MM.1S (cell line): ENCODE results near the gene BAIAP3.

Experiments
- DNase-seq: peaks from one replicate; pipeline ENCODE4 v3.0.0-alpha.2; 2015
- H2AFZ ChIP-seq: fragments of 300-600 bp; sonication (generic); 2 replicates; pipeline ENCODE4 v1.6.0; 2016; ENCODE audit warnings: antibody characterized with exemption, low read length
- H3F3A ChIP-seq: fragments of 300-600 bp; sonication (generic); 2 replicates; pipeline ENCODE4 v1.6.1; 2016; ENCODE audit warnings: mild to moderate bottlenecking, antibody characterized with exemption, low read length, moderate library complexity, mixed read lengths; ENCODE audit not compliant: insufficient read depth
- H3K27ac ChIP-seq: fragments of 300-600 bp; sonication (generic); 2 replicates; pipeline ENCODE4 v1.5.1; 2016; ENCODE audit warnings: mild to moderate bottlenecking, low read length
- H3K27me3 ChIP-seq: fragments of 300-600 bp; sonication (generic); replicated peaks from 2 replicates; pipeline ENCODE4 v1.6.0; 2016; ENCODE audit warnings: low read length; ENCODE audit not compliant: insufficient read depth
- H3K36me3 ChIP-seq: fragments of 300-600 bp; sonication (generic); replicated peaks from 2 replicates; pipeline ENCODE4 v1.6.1; 2016; ENCODE audit warnings: mild to moderate bottlenecking, low read length, mixed read lengths; ENCODE audit not compliant: insufficient read depth
- H3K4me1 ChIP-seq: fragments of 300-600 bp; sonication (generic); 2 replicates; pipeline ENCODE4 v1.6.1; 2016; ENCODE audit warnings: low read length, mixed read lengths
- H3K4me2 ChIP-seq: fragments of 300-600 bp; sonication (generic); 2 replicates; pipeline ENCODE4 v1.6.0; 2016; ENCODE audit warnings: low read depth, low read length
- H3K4me3 ChIP-seq: fragments of 300-600 bp; sonication (generic); 2 replicates; pipeline ENCODE4 v1.5.1; 2016; ENCODE audit warnings: low read length, mixed read lengths
- H3K79me2 ChIP-seq: fragments of 300-600 bp; sonication (generic); 2 replicates; pipeline ENCODE4 v1.6.1; 2016; ENCODE audit warnings: mixed run types, low read length, mixed read lengths
- H3K9ac ChIP-seq: fragments of 300-600 bp; sonication (generic); 2 replicates; pipeline ENCODE4 v1.6.1; 2016; ENCODE audit warnings: low read length, mixed read lengths
- H3K9me2 ChIP-seq: fragments of 300-600 bp; sonication (generic); replicated peaks from 2 replicates; pipeline ENCODE4 v1.6.1; 2016; ENCODE audit warnings: mild to moderate bottlenecking, low read length, mixed read lengths; ENCODE audit not compliant: insufficient read depth
- H3K9me3 ChIP-seq: fragments of 300-600 bp; sonication (generic); replicated peaks from 2 replicates; pipeline ENCODE4 v1.6.1; 2016; ENCODE audit warnings: mild to moderate bottlenecking, low read length, mixed read lengths; ENCODE audit not compliant: insufficient read depth
- H4K20me1 ChIP-seq: fragments of 300-600 bp; sonication (generic); 2 replicates; pipeline ENCODE4 v1.6.1; 2016; ENCODE audit warnings: mild to moderate bottlenecking, low read length, moderate library complexity, mixed read lengths; ENCODE audit not compliant: insufficient read depth
- EZH2 ChIP-seq: fragments of 300-600 bp; sonication (generic); optimal IDR thresholded peaks from 2 replicates; pipeline ENCODE3; 2017; ENCODE audit warnings: low read depth, mild to moderate bottlenecking, antibody characterized with exemption, low read length, mixed read lengths
- EZH2phosphoT487 ChIP-seq: fragments of 300-600 bp; sonication (generic); IDR thresholded peaks from 2 replicates; pipeline ENCODE4 v1.6.1; 2018; ENCODE audit warnings: antibody characterized with exemption, low read length
- TF ChIP-seq, protein P1 (sequence below): fragments of 300-600 bp; sonication (generic); IDR thresholded peaks from 2 replicates; pipeline ENCODE4 v1.5.1; 2016; ENCODE audit warnings: antibody characterized with exemption, low read length, mixed read lengths

The BAIAP3 gene

DNA sequence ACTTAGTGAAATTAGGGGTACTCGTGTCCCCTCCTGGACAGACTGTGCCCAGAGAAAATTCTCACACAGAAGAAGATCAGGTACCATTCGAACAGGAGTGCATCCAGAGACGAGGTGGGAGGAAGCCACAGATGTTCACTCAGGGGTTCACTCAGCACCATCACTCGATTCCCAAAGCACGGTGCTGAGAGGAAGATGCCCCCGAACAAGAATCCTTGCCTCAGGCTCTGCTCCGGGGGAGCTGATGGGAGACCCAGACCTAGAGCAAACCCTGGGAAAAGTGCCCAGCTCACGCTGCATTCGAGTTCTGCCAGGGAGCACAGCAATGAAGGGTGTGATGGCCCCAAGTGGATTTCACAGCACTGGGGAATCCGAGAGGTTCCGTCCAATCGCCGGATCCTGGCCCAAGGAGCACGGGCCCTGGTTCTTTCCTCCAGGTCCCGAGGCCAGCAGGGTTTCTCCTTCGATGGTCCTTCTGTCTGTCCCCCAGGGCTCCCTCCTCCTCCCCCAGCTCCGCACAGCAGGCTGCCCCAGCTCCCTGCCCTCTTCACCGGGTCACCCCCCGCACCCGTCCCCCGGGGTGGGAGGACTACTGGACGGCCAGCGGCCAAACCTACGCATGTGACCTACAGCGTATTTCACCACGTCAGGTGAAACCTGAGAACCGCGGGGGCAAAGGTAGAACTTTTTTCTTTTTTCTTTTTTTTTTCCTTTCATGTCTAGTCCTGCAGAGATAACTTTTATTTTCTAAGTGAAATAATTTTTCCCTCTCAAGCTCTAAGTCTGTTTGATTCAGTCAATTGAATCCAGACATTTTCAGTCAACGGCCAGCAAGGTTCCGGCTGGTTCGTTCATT lies 34.2 kb upstream of the BAIAP3 start:
- no peaks in the 10 kb centered on the region for H3K36me3 ChIP-seq
- H3K27ac ChIP-seq: no peak overlapping the region
- H3K9me3 ChIP-seq: no peaks in the 10 kb centered on the region
- DNase-seq: no peak
- no peaks in the 10 kb centered on the region for H3K9me2 ChIP-seq
- no peaks in the 10 kb centered on the region for H3K79me2 ChIP-seq
- no peak overlapping the region for H3K9ac ChIP-seq
- H4K20me1 ChIP-seq: no peaks in the 10 kb centered on the region
- no peak overlapping the region for H3K4me3 ChIP-seq
- TF ChIP-seq, protein P1, sequence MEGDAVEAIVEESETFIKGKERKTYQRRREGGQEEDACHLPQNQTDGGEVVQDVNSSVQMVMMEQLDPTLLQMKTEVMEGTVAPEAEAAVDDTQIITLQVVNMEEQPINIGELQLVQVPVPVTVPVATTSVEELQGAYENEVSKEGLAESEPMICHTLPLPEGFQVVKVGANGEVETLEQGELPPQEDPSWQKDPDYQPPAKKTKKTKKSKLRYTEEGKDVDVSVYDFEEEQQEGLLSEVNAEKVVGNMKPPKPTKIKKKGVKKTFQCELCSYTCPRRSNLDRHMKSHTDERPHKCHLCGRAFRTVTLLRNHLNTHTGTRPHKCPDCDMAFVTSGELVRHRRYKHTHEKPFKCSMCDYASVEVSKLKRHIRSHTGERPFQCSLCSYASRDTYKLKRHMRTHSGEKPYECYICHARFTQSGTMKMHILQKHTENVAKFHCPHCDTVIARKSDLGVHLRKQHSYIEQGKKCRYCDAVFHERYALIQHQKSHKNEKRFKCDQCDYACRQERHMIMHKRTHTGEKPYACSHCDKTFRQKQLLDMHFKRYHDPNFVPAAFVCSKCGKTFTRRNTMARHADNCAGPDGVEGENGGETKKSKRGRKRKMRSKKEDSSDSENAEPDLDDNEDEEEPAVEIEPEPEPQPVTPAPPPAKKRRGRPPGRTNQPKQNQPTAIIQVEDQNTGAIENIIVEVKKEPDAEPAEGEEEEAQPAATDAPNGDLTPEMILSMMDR: no peak
- TF ChIP-seq EZH2 (no peak), EZH2phosphoT487 (no peak)
- H3K4me1 ChIP-seq: peaks cover 14% of the 10 kb centered on the region
- H3F3A ChIP-seq: peaks cover 12% of the 10 kb centered on the region
- H3K27me3 ChIP-seq: no peaks in the 10 kb centered on the region
- H3K4me2 ChIP-seq: no peak overlapping the region
- no peak overlapping the region for H2AFZ ChIP-seq

GRCh38 chr16:1299868-1300203 lies 33.6 kb upstream of the BAIAP3 start:
- no peak overlapping the region for H2AFZ ChIP-seq
- H3F3A ChIP-seq: peaks cover 12% of the 10 kb centered on the region
- peaks cover 15% of the 10 kb centered on the region for H3K4me1 ChIP-seq
- TF ChIP-seq, protein P1: no peak
- no peak for TF ChIP-seq EZH2phosphoT487
- TF ChIP-seq EZH2: no peak
- H3K4me3 ChIP-seq: no peak overlapping the region
- no peak overlapping the region for H3K9ac ChIP-seq
- no peak overlapping the region for H3K27ac ChIP-seq
- no peaks in the 10 kb centered on the region for H3K27me3 ChIP-seq
- no peaks in the 10 kb centered on the region for H3K9me3 ChIP-seq
- H3K9me2 ChIP-seq: no peaks in the 10 kb centered on the region
- no peaks in the 10 kb centered on the region for H3K36me3 ChIP-seq
- DNase-seq: no peak
- H3K4me2 ChIP-seq: no peak overlapping the region
- H4K20me1 ChIP-seq: no peaks in the 10 kb centered on the region
- no peaks in the 10 kb centered on the region for H3K79me2 ChIP-seq

GRCh38 chr16:1300664-1301476 lies 32.6 kb upstream of the BAIAP3 start:
- TF ChIP-seq, protein P1: peak; percentile 88
- TF ChIP-seq EZH2: no peak
- no peak for TF ChIP-seq EZH2phosphoT487
- H3F3A ChIP-seq: peaks cover 12% of the 10 kb centered on the region
- peaks cover 15% of the 10 kb centered on the region for H3K4me1 ChIP-seq
- H3K4me3 ChIP-seq: peak overlapping the region; percentile 47
- no peaks in the 10 kb centered on the region for H4K20me1 ChIP-seq
- no peaks in the 10 kb centered on the region for H3K9me2 ChIP-seq
- no peak overlapping the region for H3K27ac ChIP-seq
- H2AFZ ChIP-seq: peak overlapping the region; percentile 83
- H3K4me2 ChIP-seq: peak overlapping the region; percentile 65
- no peaks in the 10 kb centered on the region for H3K9me3 ChIP-seq
- H3K9ac ChIP-seq: peak overlapping the region; percentile 51; the same call in 1 of the 2 replicates
- no peaks in the 10 kb centered on the region for H3K36me3 ChIP-seq
- H3K27me3 ChIP-seq: no peaks in the 10 kb centered on the region
- peak; percentile 56 for DNase-seq
- no peaks in the 10 kb centered on the region for H3K79me2 ChIP-seq
